Dermis blood vessel endothelial cell (primary cell): ENCODE data around the gene FAM120A. TPM values are rescaled to one million over a fixed set of nuclear protein-coding genes. Genes with fewer than 3 reads are reported as not detected.

Experiments used
- DNase-seq: peaks from one replicate; pipeline ENCODE4 v3.0.0; 2010
- total RNA-seq: library from RNA; depleted of rRNA; stranded (reverse); fragments of >200 nt; gene quantifications from 2 replicates; pipeline ENCODE4 v1.2.3, GENCODE V29; 2014

Gene FAM120A
- total RNA-seq, 1 donor from 2014 or later = 86.4 TPM

DNA sequence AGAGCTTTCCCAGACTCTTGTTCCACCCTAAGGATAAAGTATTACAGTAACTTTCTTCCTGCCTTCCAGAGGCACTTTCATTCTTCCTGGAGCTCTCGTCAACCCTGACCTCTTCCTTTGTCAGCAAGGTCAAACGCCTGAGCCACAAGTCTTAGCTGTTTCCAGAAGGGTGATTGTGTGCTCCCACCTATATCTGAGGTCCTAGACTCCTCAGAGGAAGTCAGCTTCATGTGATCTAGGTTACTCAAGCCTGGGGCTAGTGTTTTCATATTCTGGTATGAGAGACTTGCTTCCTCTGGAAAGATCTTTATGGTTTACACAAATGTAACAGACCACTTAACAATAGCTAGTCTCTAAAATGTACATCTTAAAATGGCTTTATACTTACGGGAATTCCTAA lies 5.4 kb upstream of the FAM120A start:
- no peak for DNase-seq

DNA sequence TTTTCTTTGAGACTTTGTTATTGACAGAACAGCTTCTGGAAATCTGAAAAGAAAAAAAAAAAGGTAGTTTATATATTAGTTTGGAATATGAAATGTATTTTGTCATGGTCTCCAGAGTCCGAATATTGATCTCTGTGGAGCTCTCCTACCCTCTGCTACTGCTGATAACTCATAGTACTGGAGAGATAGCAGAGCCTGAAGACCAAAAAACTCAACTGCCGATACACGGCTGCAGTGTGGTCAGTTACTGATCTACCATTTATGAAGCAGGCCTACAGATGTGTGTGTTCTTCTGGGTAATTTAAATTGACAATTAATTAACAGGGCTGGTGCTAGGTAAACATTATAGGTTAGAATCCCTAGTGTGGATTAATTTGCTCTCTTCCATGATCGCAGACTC lies 3.8 kb upstream of the FAM120A start:
- no peak for DNase-seq

DNA sequence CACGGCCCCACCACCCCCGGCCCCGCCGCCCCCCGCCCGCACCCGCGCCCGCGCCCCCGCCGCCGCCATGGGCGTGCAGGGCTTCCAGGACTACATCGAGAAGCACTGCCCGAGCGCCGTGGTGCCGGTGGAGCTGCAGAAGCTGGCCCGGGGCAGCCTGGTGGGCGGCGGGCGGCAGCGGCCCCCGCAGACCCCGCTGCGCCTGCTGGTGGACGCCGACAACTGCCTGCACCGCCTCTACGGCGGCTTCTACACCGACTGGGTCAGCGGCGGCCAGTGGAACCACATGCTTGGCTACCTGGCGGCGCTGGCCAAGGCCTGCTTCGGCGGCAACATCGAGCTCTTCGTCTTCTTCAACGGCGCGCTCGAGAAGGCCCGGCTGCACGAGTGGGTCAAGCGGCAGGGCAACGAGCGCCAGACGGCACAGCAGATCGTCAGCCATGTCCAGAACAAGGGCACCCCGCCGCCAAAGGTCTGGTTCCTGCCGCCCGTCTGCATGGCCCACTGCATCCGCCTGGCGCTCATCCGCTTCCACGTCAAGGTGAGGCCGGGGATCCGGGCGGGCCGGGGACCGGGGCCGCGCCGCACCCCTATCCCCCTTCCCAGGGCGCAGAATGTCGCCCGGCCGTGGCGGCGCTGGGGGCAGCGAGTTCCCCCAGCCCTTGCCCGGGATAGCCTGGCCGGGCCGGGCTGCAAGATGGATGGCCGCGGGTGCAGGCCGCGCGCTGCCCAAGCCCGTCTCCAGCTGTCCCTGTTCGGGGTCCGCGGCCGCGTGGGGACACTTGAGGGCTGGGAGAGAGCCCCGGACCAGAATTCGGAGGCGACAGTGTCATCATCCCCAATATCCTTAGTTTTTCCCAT lies 594 bp downstream of the FAM120A start:
- DNase-seq = peak; percentile 65

DNA sequence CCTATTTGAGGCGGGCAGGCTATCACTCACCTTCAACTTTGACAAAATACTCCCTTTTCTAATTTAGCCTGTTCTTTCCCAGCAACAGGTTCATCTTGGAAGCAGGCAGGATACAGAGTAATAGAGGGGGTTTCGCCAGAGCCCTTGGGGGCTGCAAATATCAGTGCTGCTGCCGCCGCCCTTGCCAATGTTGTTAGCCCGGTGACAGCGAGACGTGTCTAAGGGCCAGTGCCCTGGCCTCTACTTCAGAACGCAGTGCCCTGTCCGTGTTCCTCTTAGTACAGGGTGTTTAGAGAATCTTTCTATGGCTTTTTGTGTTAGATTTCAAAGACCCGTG lies 1.2 kb downstream of the FAM120A start:
- no peak for DNase-seq

DNA sequence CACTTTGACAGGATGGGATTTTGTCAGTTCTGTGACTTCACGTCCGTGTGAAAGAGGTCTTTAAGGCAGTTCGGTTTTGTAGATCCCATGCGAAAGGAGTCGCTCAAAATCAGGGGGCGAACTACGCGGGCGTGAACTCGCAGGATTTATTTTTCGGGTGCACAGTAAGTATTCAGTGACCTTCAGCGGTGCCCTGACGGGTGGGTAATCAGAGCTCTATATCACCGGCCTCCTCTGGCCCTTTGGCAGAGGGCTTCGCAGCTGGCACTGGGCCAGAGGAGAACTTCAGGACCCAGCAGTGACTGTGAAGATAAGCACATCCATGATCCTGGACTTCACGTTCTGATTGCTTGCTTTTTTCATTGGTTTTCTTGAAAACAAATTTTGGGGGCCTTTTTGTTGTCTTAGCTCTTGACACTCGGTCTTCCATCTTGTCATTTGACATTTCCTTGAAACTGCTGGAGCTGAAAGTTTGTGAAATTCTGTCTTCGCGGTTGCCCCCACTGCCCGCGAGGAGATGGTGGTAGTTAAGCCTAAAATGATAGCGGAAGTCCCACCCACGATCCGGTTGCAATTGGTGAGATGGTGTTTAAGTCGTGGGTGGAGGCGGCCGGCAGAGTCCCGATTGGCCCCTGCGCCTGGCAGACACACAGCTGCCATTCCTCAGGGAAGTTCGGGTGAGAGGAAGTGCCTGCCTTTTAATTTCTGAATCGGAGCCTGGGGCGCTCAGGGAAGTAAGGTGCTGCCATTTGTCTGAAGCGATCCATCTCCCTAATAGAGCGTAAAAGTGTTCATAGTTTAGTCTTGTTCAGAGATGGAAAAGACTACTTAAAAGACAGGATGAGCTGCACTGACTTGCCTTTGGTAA lies 1.8 kb downstream of the FAM120A start, which contains the start of gene FAM120AOS:
Gene FAM120AOS (minus strand): TSS at position 535 of the 868 bp plus-strand sequence. CDS start 872 bp downstream, outside the sequence.
- DNase-seq = peak; percentile 96

DNA sequence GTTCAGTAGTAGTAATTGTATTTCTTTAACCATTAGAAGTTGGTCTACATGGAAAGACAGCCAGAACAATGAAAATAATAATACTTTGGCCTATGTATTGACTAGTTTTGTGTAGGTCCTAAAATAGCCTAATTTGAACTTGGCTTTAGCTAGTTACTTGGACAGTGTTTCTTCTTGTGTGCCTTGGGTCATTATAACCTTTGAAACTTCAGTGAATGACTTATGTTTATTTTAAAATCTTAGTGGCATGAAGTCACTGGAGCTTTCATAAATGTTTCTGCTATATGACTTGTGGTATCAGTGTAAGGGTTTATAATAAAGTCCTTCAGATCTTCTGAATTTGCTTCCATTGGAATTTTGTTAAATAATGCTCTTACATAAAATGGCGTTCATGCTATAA lies 4.5 kb downstream of the FAM120A start:
- no peak for DNase-seq

DNA sequence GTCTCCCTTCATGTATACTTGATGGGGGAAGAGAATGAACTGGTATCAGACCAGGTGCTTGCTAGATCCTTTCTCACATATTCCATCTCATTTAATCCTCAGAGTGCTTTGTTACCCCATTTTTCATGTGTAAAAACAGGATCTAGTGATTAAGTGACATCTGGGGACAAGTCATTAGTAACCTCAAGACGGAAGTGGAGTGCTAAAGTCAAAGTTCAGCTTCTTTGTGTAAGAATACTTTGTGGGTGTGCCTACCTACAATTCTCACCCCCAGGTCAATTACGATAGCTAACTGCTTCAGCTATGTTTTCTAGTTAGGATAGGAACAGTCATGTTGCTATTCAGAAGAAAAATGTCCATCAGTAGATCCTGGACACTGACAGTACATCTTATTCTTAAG lies 5.0 kb downstream of the FAM120A start:
- no peak for DNase-seq

DNA sequence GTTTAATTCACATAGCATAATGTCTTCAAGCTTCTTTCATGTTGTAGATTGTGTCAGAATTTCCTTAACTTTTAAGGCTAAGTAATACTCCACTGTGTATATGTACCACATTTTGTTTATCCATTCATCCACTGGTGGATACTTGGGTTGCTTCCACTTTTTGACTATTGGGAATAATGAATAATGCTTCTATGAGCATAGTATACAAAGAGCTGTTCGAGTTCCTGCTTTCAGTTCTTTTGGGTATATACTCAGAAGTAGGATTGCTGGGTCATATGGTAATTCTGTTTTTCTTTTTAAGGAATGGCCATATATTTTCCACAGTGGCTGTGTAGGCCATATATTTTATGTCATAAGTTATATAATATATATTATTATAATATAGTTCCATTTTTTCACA lies 5.5 kb downstream of the FAM120A start:
- DNase-seq = no peak

DNA sequence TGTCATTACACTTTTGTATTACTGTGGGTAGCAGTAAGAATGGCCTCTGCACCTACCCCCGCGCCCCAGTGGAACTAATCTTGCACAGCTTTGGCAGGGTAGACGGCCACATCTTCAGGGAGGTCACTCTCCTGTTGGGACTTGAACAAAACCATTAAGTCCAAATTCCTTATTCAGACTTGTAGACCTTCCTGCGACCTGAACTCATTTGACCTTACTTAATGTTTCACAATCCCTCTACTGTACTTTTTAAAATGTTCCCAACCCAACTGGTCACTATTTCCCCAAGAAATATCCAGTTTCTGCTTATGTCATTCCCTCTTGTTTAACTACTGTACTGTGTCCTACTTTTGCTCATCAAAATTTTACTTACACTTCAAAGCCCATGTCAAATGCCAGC lies 7.2 kb downstream of the FAM120A start:
- DNase-seq = no peak

DNA sequence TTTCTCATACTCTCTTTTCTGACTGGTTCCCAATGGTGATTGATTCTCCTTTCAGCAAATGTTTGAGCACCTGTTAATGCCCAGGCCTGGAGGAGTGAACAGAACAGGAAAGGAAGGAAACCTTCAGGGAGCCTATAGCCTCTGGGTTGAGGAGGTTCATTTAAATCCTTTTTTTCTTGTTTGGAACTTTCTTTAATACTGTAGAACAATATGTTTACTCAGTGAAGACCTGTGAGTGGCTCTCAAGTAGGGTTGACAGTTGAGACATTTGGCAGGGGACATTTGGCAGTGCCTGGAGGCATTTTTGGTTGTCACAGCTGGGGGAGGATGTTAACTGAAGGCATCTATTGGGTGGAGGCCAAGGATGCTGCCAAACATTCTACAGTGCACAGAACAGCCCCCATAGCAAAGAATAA lies 8.0 kb downstream of the FAM120A start:
- no peak for DNase-seq

DNA sequence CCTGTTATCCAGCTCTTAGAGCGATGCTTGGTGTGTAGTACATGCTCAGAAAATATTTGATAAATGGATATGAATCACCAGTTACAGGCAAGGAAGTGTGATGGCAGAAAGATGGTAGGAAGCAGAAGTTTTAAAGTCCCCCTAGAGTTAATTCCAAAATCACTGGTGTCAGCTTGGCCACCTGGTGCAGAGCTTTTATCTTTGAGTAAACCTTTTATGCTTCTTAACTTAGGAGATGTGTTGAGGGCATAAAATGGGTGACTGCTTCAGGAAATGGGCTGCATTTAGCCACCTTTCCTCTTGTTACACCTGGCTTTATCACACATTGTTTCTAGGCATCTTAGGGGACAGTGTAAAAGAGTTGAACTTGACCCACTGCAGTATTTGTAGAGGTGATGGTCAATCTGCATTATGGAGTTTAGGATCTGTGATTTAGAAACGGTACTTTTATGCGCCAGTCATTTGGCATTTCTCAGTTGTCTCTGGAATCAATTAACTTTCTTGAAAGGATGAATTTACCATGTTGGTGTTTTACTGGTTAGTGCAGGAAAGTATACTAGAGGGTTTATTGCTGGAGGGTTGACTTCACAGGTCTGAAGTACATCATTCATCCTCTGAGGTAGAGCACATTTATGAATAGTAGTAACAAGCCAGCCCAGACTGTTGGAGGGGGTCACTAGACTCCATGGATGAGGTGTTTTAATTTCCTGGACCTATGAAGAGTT lies 9.4 kb downstream of the FAM120A start:
- no peak for DNase-seq

DNA sequence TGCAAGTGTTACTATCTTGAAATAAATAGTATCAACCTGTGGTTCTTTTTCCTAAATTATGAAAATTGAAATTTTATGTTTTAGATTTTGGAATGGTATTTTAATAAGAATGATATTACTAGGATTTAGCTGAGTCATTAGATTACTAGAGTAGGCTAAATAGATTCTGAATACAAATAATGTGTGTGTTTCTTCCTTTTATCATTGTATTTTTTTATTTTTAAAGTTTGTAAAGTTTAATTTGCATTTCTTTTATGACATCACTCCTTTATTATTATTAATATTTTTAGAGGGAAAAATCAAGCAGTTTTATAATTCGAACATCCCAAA lies 9.9 kb downstream of the FAM120A start:
- no peak for DNase-seq

DNA sequence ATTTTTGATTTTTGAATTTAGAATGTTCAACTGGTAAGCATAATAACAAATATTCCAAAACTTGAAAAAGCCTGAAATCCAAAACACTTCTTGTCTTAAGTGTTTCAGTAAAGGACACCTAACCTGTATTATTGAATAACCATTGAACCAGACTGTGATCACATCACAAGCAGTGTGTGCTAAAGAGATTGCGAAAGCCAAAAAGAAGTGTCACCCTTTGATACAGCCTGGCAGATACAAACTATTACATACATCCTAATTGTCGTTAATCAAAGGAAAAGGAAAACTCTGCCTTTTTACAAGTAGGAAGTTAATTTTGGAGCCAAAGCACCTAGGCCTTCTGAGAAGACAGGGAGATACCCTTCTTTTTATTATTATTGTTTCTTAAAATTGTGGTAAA lies 10.3 kb downstream of the FAM120A start:
- no peak for DNase-seq

DNA sequence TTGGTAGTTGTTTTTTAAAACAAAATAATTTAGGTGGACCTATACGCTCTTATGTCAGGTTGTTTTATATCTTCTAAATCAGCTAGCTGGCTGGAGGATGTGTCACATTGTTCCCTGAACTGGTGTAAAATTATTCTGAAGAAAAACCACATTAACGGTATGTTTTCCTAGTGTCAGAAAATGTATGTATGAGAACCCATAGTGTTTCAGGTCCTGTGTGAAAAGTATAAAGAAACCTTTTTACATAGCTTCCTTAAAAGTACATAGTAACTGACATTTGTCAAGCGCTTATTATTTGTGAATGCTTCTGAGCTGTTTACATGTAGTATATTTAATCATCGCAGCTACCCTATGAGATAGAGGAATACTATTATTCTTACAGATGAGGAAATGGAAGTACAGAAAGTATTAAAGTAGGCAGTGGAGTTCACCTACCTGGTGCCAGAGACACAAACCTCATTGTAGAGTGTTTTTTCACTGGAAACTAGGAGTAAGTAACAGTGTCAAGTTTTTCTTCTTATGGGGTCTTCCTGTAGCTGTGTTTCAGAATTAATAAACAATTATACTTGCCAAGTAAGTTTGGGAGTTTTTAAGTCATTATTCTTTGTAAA lies 12.3 kb downstream of the FAM120A start:
- no peak for DNase-seq

DNA sequence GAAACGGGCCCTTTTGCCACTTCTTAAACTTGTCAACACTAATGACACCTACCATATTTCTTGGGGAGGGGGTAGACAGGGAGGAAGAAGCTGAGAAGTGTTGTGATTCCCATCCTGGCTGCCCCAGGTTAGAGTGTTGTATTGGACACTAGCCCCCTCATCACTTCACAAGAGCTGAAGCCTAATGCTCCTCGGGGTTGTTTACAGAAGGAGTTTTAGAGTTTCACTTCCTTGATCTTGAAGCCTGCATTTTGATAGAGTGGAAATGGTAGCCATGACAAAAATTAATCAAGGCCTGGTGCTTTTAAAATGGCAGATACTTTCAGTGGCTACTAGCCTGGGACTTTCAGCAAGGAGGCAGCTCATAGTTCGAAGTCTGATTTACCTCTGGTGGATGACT lies 12.9 kb downstream of the FAM120A start:
- DNase-seq = no peak

DNA sequence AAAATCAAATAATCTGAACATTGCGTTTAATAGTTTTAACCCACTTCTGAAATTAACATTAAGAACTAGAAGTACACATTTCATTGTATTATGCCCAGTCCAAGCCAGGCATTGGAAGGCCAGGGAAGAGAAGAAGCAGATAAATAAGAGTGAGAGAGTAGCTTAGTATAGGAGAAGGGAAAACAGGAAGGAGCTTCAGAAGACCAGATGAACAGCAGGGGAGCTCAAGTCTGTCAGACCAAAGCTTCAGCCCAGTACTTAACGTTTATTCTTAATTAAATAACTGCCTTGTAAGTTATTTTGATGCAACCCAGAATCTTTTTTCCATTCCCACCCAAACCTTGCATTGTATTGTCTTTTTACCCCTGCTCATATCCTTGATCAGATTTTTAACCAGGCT lies 13.4 kb downstream of the FAM120A start:
- DNase-seq = no peak

DNA sequence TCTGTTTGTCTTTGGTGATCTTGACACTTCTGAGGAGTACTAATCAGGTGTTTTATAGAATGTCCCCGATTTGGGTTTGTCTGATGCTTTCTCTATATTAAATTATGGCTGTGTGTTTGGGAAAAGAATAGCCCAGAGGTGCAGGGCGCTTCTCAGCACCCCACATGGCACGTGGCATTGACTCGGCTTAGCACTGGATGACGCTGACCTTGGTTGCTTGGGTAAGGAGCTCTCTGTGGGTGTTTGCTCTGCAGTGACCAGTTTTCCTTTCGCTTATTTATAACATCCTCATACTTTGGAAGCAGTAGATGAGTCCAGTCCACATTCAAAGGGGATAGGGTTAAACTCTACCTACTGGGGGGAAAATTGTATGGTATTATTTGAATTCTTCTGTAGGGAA lies 14.4 kb downstream of the FAM120A start:
- no peak for DNase-seq

DNA sequence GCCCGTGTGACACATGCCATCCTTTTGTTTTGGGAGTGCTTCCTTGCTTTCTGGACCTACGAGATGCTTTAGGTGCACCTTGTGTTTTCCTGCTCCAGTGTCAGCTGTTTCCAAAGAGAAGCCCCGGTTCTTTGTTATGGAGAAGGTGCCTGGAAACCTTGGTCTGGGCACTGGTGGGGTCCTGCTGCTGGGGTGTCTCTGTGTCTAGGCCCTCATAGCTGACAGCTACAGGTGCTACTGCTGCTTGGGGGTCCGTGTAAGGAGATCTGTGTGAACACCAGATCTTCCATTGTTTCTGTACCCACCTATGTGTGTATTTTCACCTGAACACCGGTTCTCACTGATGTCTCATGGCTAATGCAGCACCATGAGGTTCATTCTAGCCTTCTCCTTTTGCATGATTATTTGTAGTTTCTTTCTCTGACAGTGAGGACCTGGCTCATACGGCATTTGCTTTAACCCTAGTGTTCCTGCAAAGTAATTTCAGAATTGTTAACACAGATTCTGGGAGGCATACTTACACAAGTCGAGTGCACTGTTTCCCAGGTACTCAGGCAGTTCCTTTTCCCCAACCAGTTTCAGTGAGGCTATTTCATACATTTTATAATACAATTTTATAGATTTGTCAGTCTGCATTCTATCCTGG lies 15.1 kb downstream of the FAM120A start:
- no peak for DNase-seq

DNA sequence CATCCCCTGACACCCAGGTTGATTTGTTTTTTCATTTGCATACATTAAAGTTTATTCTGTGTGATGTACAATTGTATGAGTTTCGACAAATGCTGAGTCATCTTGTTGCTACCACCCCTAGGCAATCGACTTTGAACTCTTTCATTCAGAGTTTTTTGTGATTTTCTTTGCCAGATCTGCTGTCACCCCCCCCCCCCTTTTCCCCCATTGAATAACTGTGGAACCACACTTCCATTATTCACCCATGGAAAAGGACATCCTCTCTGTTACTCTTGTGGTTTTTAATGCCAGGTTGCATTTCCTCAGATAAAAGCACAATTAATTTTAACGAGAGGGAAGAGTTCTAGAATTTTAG lies 15.6 kb downstream of the FAM120A start:
- DNase-seq = peak; percentile 17

DNA sequence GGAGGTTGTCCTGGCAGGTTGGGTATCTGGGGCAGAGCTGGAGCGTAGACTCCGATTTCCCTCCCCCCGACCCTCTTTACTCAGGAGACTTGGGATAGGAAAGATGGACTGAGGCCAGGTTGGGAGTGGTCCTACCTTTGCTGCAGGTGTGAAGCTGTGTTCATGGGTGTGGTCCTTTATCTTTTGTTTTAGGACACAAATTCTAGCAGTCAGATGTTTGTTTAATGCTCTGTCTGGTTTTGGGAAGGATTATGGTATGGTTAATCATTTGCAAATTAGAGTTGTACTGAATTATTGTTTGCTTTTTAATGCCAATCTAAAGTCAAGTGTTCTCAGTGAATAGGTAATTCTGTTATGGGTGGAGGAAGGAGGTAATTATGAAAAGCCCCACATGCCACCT lies 16.0 kb downstream of the FAM120A start:
- DNase-seq = no peak

DNA sequence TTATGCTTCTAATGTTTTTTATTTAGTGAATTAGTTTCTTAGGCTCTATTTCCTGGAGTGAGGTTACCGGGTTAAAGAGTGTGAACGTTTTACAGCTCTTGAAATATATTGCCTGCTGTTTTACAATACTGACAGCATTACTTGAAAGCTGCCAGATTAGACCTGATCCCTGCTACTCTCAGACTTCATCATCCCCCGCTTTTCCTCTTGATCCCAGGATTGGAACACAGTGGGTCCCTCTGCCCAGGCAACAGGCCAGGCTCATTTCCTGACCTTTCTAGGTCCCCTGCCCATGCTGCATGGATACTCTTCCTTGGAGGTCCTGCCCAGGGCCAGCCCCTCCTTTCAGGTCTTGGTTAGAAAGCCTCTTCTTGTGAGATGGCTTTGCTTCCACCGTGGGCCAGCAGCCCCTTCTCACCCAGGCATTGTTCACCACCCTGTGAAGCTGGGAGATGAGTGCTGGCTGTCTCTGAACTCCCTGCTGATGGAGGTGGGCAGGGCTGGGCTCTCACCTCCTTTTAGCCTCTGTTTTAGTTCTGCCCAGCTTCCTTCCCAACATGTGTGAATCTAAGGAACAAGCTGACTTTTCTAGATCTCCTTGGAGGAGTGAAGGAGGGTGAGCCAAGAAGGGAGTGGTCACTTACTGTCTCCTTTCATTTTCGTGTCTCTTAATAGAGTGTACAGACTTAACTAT lies 17.4 kb downstream of the FAM120A start:
- DNase-seq = peak; percentile 14

DNA sequence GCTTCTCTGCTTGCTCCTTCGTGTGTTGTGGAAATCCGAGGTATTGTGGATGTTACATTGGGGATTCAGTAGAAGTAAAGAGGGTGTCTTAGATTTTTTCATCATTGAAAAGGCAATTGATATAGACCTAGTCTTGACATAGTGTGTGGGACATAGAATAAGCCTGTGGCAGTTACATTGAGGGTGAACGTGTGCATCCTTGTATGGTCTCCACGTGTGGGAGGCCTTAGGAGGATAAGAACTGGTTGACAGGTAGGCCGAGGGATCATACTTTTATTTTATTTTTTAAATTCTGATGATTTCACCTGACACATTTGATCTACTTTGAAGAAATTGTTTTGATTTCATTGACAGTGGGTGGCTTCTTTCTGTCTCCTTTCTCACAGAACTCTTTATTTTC lies 18.9 kb downstream of the FAM120A start:
- no peak for DNase-seq
